Stimulated activated effector memory CD8-positive, alpha-beta T cell treated with anti-CD3 and anti-CD28 coated beads, Interleukin-12 subunit alpha, Interleukin-12 subunit beta, amount 100 ng/mL, for 72 hours (primary cell): ENCODE measurements around the gene ASS1.
"Not testable (repeated sequence)": the region's sequence is repeated elsewhere in the genome, so short reads cannot be mapped to it uniquely, and the experiment has no call there.

ENCODE experiments used
- ATAC-seq: fragments of 150-1000 bp; cut with Tn5 transposase; 2 replicates; pipeline ENCODE4 v1.10.0; 2021
- DNase-seq, 2 donors: peaks; one replicate each; pipeline ENCODE4 v3.0.0; 2021 to 2022; ENCODE audit warnings: low spot score in 2 of 2
- H3K27ac Mint-ChIP-seq: one replicate; pipeline ENCODE4 v1.8.0; 2022; ENCODE audit warnings: mild to moderate bottlenecking, mixed read lengths
- H3K36me3 Mint-ChIP-seq: one replicate; pipeline ENCODE4 v1.8.0; 2022; ENCODE audit warnings: mild to moderate bottlenecking, mixed read lengths
- H3K4me1 Mint-ChIP-seq: one replicate; pipeline ENCODE4 v1.8.0; 2022; ENCODE audit warnings: mixed read lengths
- H3K4me3 Mint-ChIP-seq: one replicate; pipeline ENCODE4 v1.8.0; 2022; ENCODE audit warnings: mild to moderate bottlenecking, mixed read lengths
- H3K9me3 Mint-ChIP-seq: one replicate; pipeline ENCODE4 v1.8.0; 2022; ENCODE audit warnings: mixed read lengths

Gene ASS1

GRCh38 chr9:130427326-130427725, 17.4 kb upstream of the ASS1 start:
- Mint-ChIP-seq H3K4me1 (peaks cover 3% of the 10 kb centered on the region), H3K27ac (no peak overlapping the region), H3K36me3 (no peaks in the 10 kb centered on the region), H3K9me3 (no peaks in the 10 kb centered on the region), H3K4me3 (no peak overlapping the region)
- no peak for DNase-seq
- ATAC-seq: no peak

DNA sequence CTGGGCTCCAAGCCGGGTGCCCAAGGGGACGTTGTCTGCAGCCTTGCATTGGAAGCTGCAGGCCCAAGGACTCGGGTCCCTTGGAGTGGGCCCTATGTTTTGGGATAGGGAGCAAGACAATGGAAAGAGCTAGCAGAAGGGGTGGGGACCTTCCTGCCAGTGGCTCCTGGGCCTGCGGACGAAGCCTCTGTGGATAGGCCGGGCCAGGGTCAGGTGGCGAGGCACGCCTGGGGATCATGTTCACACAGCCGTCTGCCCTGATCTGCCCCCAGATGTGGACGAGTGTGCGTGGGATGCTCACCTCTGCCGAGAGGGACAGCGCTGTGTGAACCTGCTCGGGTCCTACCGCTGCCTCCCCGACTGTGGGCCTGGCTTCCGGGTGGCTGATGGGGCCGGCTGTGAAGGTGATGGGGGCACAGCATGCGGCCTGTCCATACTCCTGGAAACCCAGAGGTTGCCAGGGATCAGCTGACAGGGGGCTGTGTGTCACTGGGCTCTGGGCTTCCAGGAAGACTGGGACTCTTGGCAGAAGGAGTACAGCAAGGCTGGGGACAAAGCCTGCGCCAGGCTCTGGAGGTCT, 16.6 kb upstream of the ASS1 start:
- H3K4me1 Mint-ChIP-seq: peaks cover 11% of the 10 kb centered on the region
- ATAC-seq: no peak
- no peak overlapping the region for H3K4me3 Mint-ChIP-seq

DNA sequence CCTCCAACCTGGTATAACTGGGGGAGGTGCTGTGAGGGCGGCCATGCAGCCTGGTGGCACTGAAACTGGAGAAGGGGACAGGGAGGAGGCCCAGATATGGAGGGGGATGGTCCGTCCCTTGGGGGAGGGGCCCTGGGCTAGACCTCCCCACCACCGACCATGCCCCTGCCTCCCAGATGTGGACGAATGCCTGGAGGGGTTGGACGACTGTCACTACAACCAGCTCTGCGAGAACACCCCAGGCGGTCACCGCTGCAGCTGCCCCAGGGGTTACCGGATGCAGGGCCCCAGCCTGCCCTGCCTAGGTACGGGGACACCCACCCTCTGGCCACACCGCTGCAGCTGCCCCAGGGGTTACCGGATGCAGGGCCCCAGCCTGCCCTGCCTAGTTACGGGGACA, 15.4 kb upstream of the ASS1 start:
- Mint-ChIP-seq H3K4me3 (no peak overlapping the region), H3K36me3 (no peaks in the 10 kb centered on the region)

More for the DNA sequence above, 16.6 kb upstream of the ASS1 start:
- DNase-seq: no peak
- Mint-ChIP-seq H3K36me3 (no peaks in the 10 kb centered on the region), H3K9me3 (no peaks in the 10 kb centered on the region), H3K27ac (no peak overlapping the region)

DNA sequence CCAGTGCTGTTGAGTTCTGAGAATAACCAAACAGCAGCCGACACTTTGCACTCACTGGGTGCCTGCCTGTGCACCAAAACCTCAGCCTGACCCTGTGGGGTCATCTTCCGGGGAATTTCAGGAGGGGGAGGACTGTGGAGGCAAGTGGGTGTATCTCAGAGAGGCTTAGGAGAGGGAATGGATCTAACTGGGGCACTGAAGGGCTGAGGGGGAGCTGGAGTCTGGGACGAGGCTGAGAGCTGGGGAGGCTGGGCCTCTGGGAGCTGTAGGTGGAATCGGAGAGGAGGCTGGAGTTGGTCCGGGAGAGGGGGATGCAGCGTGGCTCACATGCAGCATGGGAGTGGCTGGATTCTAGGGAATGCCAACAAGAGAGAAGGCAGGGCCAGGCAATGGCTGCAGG, 14.9 kb upstream of the ASS1 start:
- Mint-ChIP-seq H3K9me3 (no peaks in the 10 kb centered on the region), H3K4me1 (peaks cover 11% of the 10 kb centered on the region), H3K27ac (no peak overlapping the region), H3K4me3 (no peak overlapping the region), H3K36me3 (no peaks in the 10 kb centered on the region)
- ATAC-seq (no peak), DNase-seq (no peak)

More for the DNA sequence above, 15.4 kb upstream of the ASS1 start:
- peaks cover 11% of the 10 kb centered on the region for H3K4me1 Mint-ChIP-seq
- ATAC-seq (no peak), DNase-seq (no peak)
- no peaks in the 10 kb centered on the region for H3K9me3 Mint-ChIP-seq
- H3K27ac Mint-ChIP-seq: no peak overlapping the region

- Mint-ChIP-seq H3K4me3 (no peak overlapping the region), H3K9me3 (no peaks in the 10 kb centered on the region), H3K27ac (no peak overlapping the region), H3K36me3 (no peaks in the 10 kb centered on the region), H3K4me1 (peaks cover 11% of the 10 kb centered on the region)
- ATAC-seq: no peak
- DNase-seq: no peak
Measured at GRCh38 chr9:130430232-130430631, 14.5 kb upstream of the ASS1 start.

DNA sequence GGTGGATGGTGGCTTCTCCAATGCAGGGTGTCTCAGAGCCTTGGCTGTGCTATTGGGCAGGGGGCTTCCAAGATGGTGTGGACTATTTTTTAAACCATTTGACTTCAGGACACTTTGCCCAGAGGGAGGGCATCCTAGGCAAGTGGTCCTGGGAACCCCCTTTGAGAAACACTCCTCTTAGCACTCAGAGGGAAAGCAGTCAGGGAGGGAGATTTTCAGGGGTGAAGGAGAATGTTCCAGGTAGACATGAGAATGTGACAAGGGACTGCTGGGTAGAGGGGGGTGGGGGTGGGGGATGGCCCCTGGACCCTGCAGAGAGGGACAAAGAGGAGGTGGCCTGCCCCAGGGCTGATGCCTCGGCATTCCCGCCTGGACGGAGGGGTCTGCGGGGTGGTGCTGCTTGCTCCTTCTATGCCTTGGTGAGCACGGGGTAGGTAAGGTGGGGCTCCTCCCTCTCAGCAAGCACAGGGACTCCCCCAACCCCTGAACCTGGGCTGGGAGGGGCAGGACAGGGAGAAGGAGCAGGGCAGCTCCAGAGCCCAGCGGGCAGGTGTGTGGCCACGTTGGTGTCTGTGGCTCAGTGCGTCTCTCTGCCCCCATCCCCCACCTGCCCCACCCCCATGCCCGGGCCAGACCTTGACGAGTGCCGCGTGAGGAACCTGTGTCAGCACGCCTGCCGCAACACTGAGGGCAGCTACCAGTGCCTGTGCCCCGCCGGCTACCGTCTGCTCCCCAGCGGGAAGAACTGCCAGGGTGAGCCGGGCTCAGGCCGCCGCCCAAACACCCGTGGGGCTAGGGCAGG, 13.8 kb upstream of the ASS1 start:
- H3K4me1 Mint-ChIP-seq: peaks cover 11% of the 10 kb centered on the region
- H3K27ac Mint-ChIP-seq: no peak overlapping the region
- H3K9me3 Mint-ChIP-seq: no peaks in the 10 kb centered on the region
- H3K4me3 Mint-ChIP-seq: no peak overlapping the region
- H3K36me3 Mint-ChIP-seq: no peaks in the 10 kb centered on the region
- no peak for ATAC-seq
- DNase-seq: no peak

GRCh38 chr9:130431536-130432303, 13.0 kb upstream of the ASS1 start:
- DNase-seq: no peak
- H3K36me3 Mint-ChIP-seq: no peaks in the 10 kb centered on the region
- H3K4me3 Mint-ChIP-seq: no peak overlapping the region
- peaks cover 11% of the 10 kb centered on the region for H3K4me1 Mint-ChIP-seq
- no peak for ATAC-seq
- H3K27ac Mint-ChIP-seq: no peak overlapping the region
- H3K9me3 Mint-ChIP-seq: no peaks in the 10 kb centered on the region

DNA sequence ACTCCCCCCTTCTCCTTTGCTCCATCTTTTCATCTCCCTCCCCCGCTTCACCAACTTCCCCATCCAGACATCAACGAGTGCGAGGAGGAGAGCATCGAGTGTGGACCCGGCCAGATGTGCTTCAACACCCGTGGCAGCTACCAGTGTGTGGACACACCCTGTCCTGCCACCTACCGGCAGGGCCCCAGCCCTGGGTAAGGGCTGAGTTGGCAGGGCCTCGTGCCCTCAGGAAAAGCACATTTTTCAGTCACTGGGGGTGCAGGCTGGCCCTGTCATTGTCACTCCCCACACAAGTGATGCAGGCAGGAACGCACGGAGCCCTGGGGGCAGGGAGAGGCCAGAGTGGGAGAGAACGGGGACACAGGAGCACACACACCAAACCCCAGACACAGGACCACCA, 12.4 kb upstream of the ASS1 start:
- Mint-ChIP-seq H3K36me3 (no peaks in the 10 kb centered on the region), H3K27ac (no peak overlapping the region), H3K4me1 (peaks cover 11% of the 10 kb centered on the region), H3K4me3 (no peak overlapping the region), H3K9me3 (no peaks in the 10 kb centered on the region)
- ATAC-seq (no peak), DNase-seq (no peak)

GRCh38 chr9:130432796-130433167, 12.0 kb upstream of the ASS1 start:
- no peak overlapping the region for H3K27ac Mint-ChIP-seq
- H3K36me3 Mint-ChIP-seq: no peaks in the 10 kb centered on the region
- ATAC-seq (peak; percentile 12), DNase-seq (no peak)
- peak overlapping the region; percentile 38 for H3K4me3 Mint-ChIP-seq
- H3K4me1 Mint-ChIP-seq: peaks cover 11% of the 10 kb centered on the region
- no peaks in the 10 kb centered on the region for H3K9me3 Mint-ChIP-seq

DNA sequence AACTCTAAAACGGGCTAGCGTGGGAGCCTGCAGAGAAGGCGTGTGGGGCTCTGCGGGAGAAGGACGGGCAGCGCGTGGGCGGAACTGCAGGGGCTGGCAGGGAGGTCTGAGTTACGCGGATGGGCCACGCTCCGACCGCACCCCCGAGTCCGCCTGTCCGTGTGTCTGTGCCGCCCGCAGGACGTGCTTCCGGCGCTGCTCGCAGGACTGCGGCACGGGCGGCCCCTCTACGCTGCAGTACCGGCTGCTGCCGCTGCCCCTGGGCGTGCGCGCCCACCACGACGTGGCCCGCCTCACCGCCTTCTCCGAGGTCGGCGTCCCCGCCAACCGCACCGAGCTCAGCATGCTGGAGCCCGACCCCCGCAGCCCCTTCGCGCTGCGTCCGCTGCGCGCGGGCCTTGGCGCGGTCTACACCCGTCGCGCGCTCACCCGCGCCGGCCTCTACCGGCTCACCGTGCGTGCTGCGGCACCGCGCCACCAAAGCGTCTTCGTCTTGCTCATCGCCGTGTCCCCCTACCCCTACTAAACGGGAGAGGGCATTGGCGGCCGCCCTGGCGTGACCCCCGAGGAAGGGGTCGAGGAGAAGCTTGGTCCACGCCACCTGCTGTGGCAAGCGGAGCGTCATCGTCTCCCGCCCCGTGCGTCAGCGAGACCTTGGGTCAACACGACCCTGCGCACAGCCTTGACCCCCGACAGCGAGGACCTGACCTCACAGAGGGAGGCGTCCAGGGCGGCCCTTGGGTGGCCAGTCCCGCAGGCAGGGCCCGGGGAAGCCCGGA, 11.4 kb upstream of the ASS1 start:
- Mint-ChIP-seq H3K9me3 (no peaks in the 10 kb centered on the region), H3K4me1 (peaks cover 11% of the 10 kb centered on the region), H3K4me3 (peak overlapping the region; percentile 38), H3K27ac (no peak overlapping the region), H3K36me3 (no peaks in the 10 kb centered on the region)
- peak; percentile 22 to 66 for DNase-seq
- ATAC-seq: peak; percentile 77

GRCh38 chr9:130433947-130434262, 10.9 kb upstream of the ASS1 start:
- ATAC-seq (no peak), DNase-seq (no peak)
- no peaks in the 10 kb centered on the region for H3K36me3 Mint-ChIP-seq
- no peak overlapping the region for H3K27ac Mint-ChIP-seq
- peak overlapping the region; percentile 38 for H3K4me3 Mint-ChIP-seq
- H3K4me1 Mint-ChIP-seq: peaks cover 11% of the 10 kb centered on the region
- H3K9me3 Mint-ChIP-seq: no peaks in the 10 kb centered on the region

DNA sequence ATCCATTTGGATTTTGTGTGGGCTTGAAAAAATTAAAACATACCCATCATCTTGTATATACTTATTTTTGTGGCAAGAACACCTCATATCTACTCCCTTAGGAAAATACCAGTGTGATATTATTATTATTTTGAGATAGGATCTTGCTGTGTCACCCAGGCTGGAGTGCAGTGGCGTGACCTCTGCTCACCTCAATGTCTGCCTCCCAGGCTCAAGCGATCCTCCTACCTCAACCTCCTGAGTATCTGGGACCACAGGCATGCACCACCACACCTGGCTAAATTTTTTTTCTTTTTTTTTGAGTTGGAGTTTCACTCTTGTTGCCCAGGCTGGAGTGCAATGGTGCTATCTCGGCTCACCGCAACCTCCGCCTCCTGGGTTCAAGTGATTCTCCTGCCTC, 10.1 kb upstream of the ASS1 start:
- H3K9me3 Mint-ChIP-seq, H3K27ac Mint-ChIP-seq, H3K4me3 Mint-ChIP-seq, ATAC-seq, DNase-seq, H3K36me3 Mint-ChIP-seq: not testable (repeated sequence)
- peaks cover 11% of the 10 kb centered on the region for H3K4me1 Mint-ChIP-seq

DNA sequence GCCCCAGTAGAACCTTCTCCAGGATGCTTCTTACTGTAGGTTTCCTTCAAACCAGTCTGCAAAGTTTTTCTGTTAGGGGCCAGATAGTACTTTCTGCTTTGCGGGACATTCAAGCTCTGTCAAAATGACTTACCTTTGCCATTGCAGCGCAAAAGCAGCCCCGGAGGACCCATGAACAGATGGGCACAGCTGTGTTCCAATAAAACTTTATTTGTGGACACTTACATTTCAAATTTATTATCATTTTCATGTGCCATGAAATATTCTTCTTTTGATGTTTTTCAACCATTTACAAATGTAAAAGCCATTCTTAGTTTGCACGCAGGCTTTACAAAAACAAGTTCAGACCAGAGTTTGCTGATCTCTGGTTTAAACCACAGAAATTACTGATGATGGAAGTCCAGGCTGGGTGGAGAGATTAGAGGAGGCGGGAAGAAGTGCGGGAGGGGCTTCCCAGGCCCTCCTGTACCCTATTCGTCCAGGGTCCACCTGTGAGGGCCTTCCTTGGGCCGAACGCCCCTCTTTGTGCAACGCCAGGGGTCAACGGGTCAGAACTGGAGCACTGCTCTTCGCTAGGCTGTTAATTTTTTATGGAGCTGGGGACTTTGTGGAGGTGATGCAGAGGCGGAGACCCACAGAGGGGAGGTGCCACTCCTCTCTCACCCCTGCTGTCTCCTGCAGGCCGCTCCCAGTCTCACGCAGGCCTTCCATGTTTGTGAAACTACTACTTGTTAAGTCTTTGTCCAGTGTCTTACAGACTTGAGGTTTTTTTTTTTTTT, 7.6 kb upstream of the ASS1 start:
- no peak overlapping the region for H3K4me3 Mint-ChIP-seq

DNA sequence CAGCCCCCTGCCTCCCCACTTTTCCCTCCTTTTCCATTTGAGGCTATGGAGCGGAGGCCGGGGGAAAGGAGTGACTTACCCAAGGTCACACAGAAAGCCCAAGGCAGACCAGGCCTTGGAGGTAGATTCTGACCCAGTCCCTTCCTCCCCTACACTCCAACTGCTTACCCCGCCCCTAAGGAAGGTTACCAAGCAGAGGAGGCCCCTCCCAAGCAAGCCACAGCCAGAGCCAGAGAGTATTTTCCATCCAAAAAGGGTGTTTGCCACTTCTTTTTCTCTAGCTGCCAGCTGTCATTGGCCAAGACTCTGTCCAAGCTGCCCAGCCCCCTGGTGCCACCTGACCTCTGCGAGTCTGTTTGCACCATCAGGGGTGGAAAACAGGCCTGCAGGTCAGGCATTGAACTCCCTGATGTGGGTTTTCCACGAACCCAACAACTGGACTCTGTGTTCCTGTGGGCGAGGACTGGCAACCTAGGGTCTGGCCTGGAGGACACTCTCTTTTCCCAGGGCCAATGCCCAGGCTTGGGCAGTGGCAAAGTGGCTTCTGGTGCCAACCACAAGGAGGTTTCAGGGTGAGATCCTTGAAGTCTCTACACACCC, 6.3 kb upstream of the ASS1 start:
- H3K4me1 Mint-ChIP-seq: no peaks in the 10 kb centered on the region
- peaks cover 3% of the 10 kb centered on the region for H3K9me3 Mint-ChIP-seq
- no peaks in the 10 kb centered on the region for H3K36me3 Mint-ChIP-seq
- no peak overlapping the region for H3K27ac Mint-ChIP-seq
- no peak for ATAC-seq
- no peak for DNase-seq
- H3K4me3 Mint-ChIP-seq: no peak overlapping the region

More for the DNA sequence above, 7.6 kb upstream of the ASS1 start:
- Mint-ChIP-seq H3K27ac (no peak overlapping the region), H3K9me3 (peaks cover 3% of the 10 kb centered on the region), H3K36me3 (no peaks in the 10 kb centered on the region), H3K4me1 (peaks cover 9% of the 10 kb centered on the region)
- ATAC-seq (no peak), DNase-seq (no peak)
